Brain microvascular endothelial cell (primary cell): ENCODE data around the gene WDR62.
A peak's percentile ranks its signal among the peaks of the same experiment; 100 is the strongest.

Experiments
- DNase-seq: peaks from one replicate; pipeline ENCODE4 v3.0.0-alpha.2; 2020
- H3K27ac ChIP-seq: fragments of 250-450 bp; sonication (Bioruptor Pico); 2 replicates; pipeline ENCODE4 v1.5.1; 2020; ENCODE audit warnings: mild to moderate bottlenecking, moderate library complexity
- H3K27me3 ChIP-seq: fragments of 250-450 bp; sonication (Bioruptor Pico); replicated peaks from 2 replicates; pipeline ENCODE4 v1.5.1; 2020; ENCODE audit warnings: mild to moderate bottlenecking
- H3K36me3 ChIP-seq: fragments of 250-450 bp; sonication (Bioruptor Pico); replicated peaks from 2 replicates; pipeline ENCODE4 v1.5.1; 2020; ENCODE audit warnings: mild to moderate bottlenecking
- H3K4me3 ChIP-seq: 2 replicates; pipeline ENCODE4 v1.5.1; 2011; ENCODE audit warnings: low read depth, mild to moderate bottlenecking, control low read depth, low read length, moderate library complexity
- in situ Hi-C: cut with HindIII; loops from 2 replicates; pipeline ENCODE4 v1.10.0; 2017; ENCODE audit warnings: low sequenced_read_pairs, low pct_ligation_motif_present
- TF ChIP-seq, protein P1 (sequence below): IDR thresholded peaks from 2 replicates; pipeline ENCODE4 v1.5.1; 2011; ENCODE audit warnings: low read depth, mild to moderate bottlenecking, moderate library complexity, low read length, control low read depth, inconsistent platforms; ENCODE audit errors: missing control alignments

The WDR62 gene

DNA sequence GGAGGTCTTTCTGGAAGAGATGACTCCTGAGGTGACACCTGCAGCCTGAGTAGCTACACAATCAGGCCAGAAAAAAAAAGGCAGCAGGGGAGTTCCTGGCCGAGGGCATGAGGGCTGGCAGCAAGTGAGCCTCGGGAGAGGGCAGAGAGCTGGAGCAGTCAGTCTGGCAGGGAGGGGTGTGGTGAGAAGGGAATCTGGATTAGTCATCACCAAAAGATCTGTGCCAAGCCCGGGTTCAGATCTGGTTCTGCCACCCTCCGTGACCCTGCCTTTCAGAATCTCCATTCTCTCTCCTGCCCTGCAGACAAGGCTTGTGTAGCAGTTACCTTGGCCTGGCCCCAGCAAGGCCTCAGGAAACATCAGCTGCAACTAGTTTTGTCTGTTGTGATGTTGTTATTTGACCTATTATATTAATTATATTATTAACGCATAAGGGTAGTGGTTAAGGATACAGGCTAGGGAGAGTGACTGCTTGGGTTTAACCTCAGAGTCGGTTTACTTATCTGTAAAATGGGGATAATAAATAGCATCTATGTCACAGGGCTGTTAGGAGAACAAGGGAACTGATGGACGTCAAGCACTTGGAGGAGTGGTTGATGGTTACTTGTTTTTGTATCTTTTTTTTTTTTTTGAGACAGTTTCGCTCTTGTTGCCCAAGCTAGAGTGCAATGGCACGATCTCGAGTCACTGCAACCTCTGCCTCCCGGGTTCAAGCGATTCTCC, 82.4 kb downstream of the WDR62 start:
- TF ChIP-seq, protein P1, sequence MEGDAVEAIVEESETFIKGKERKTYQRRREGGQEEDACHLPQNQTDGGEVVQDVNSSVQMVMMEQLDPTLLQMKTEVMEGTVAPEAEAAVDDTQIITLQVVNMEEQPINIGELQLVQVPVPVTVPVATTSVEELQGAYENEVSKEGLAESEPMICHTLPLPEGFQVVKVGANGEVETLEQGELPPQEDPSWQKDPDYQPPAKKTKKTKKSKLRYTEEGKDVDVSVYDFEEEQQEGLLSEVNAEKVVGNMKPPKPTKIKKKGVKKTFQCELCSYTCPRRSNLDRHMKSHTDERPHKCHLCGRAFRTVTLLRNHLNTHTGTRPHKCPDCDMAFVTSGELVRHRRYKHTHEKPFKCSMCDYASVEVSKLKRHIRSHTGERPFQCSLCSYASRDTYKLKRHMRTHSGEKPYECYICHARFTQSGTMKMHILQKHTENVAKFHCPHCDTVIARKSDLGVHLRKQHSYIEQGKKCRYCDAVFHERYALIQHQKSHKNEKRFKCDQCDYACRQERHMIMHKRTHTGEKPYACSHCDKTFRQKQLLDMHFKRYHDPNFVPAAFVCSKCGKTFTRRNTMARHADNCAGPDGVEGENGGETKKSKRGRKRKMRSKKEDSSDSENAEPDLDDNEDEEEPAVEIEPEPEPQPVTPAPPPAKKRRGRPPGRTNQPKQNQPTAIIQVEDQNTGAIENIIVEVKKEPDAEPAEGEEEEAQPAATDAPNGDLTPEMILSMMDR, result no peak
- DNase-seq, result peak; percentile 39
- peaks cover 7% of the 10 kb centered on the region for H3K36me3 ChIP-seq
- no peak overlapping the region for H3K4me3 ChIP-seq
- in situ Hi-C loops, result no loop called here
- H3K27ac ChIP-seq, result no peak overlapping the region
- no peaks in the 10 kb centered on the region for H3K27me3 ChIP-seq

DNA sequence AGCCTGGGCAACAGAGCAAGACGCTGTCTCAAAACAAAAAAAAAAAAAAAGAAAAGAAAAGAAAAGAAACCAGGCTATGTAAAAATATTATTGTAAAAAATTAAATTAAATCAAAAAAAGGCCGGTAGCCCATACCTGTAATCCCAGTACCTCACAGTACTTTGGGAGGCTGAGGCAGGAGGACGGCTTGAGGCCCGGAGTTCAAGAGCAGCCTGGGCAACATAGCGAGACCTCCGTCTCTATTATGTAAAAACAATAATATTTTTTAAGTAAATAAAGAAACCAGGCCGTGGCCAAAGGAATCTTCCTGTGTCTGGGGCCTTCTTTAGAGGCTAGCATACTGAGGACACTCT, 84.4 kb downstream of the WDR62 start:
- H3K36me3 ChIP-seq, result peaks cover 18% of the 10 kb centered on the region
- H3K4me3 ChIP-seq, result peak overlapping the region; percentile 96
- DNase-seq, result no peak
- TF ChIP-seq, protein P1, result no peak
- peak overlapping the region; percentile 94 for H3K27ac ChIP-seq
- in situ Hi-C loops, result no loop called here
- H3K27me3 ChIP-seq, result no peaks in the 10 kb centered on the region

DNA sequence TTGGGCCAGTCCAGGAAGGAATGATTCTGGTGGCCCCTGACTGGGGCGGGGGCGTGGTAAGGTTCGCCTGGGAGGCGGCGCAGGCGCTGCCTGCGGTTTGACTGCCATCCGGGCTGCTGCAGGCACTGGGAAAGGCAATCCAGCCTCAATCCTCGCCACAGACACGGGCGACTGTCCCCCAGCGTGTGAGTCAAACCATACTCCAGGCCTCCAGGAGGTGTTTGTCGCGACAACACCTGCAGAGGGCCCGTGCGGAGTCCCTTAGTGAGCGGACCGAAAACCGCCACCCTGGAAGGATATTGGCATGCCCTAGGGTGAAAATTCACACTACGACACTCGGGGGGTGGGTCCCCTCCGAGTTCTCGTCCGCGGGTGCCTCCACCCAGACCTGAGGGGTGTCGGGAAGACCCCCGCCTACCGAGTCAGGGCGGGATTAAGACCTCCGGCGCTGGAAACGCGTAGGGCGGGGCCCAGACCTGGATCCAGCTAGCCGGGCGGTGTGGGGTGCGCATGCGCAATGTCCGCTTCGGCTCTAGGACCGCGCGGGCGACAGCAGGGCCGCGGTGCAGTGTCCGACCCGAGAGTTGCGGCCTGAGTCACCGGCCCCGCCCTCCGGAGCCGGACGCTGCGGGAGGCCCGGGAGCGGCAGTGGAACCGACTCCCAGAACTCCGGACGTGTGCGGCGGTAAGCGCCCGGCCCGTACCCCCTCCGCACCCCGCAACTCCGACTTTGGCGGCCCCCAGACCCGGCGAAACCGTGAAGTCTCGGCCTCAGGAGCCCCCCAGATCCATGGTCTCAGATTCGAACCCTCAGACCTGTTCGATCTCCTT, 85.0 kb downstream of the WDR62 start, which contains the start of gene CAPNS1:
TSS of gene CAPNS1 (plus strand) at position 594 of the 831 bp plus-strand sequence. CDS start 946 bp downstream, outside the sequence.
- H3K4me3 ChIP-seq, result peak within 1 kb of the TSS; percentile 96
- TF ChIP-seq, protein P1, result peak; percentile 14
- DNase-seq, result peak; percentile 95
- H3K36me3 ChIP-seq, result peaks cover 22% of the 10 kb centered on the region
- in situ Hi-C loops, result no loop called here
- peak within 1 kb of the TSS; percentile 94 for H3K27ac ChIP-seq
- H3K27me3 ChIP-seq, result no peaks in the 10 kb centered on the region

DNA sequence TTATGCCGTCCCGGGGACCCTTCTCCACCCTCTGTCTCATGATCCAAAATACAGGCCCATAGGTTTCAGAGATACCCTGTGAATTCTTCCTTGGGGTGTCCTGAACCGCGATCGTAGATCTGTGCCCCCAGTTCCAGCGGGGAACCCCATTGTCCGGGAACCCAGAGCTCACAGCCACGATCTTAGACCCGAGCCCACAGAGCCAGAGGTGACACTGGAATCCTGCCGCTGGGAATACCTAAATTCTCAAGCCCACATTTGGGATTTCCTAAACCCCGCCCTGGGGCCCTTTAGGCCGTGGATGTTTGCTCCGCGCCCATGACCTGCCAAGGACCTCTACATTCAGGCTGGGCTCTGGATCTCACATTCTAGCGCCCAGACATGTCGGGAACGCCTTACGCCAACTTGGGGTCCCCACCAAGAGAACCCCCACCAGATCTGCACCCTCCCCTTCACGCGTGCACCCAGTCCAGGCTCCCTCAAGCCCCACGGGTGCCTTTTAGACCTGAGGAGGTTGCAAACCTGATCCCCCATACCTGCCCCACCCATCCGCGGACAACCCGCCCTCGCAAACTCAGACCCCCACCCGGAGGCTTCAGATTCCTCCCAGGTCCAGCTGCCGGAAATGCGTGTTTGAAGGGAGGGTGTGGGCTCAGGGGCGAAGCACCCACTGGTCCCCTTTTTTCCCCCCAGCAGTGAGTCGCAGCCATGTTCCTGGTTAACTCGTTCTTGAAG, 85.8 kb downstream of the WDR62 start:
- in situ Hi-C loops, result no loop called here
- H3K27me3 ChIP-seq, result no peaks in the 10 kb centered on the region
- peaks cover 28% of the 10 kb centered on the region for H3K36me3 ChIP-seq
- peak overlapping the region; percentile 96 for H3K4me3 ChIP-seq
- TF ChIP-seq, protein P1, result no peak
- peak overlapping the region; percentile 94 for H3K27ac ChIP-seq
- peak; percentile 62 for DNase-seq

DNA sequence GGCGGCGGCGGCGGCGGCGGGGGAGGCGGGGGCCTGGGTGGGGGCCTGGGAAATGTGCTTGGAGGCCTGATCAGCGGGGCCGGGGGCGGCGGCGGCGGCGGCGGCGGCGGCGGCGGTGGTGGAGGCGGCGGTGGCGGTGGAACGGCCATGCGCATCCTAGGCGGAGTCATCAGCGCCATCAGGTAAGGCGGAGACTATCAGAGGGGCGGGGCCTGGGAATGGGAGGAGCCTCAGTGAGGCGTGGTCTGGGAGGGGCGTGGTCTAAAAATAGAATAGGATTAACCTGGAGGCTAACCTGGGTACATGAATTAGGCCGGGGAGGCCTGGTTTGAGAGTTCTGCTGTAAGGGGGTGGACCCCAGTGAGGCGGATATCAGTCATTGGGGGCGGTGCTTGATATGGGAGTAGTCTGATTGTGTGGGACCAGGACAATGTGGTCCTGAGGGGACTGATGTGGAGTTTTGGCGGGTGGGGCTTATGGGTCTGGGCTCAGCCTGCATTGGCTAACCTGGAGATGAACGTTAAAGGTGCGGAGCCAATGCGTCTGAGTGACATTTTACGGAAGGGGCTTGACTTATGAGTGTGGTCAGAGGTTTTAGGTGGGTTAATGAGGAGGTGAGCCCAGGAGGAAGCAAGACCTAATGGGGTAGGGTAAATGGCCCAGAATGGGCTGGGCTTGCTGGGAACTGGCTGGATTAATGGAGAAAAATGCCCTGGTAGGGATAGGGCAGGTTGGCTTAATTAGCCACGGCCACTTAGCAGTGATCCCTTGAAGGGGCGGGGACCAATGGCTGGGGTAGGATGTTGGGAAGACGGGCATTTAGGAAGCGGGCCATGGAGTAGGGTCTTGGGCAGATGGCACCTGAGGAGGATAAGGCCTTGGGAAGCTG, 86.6 kb downstream of the WDR62 start:
- H3K36me3 ChIP-seq, result peaks cover 36% of the 10 kb centered on the region
- peak overlapping the region; percentile 96 for H3K4me3 ChIP-seq
- peak; percentile 84 for DNase-seq
- no peaks in the 10 kb centered on the region for H3K27me3 ChIP-seq
- H3K27ac ChIP-seq, result peak overlapping the region; percentile 94
- TF ChIP-seq, protein P1, result no peak
- in situ Hi-C loops, result no loop called here
